ENCODE results near the gene BRD9.

DNA sequence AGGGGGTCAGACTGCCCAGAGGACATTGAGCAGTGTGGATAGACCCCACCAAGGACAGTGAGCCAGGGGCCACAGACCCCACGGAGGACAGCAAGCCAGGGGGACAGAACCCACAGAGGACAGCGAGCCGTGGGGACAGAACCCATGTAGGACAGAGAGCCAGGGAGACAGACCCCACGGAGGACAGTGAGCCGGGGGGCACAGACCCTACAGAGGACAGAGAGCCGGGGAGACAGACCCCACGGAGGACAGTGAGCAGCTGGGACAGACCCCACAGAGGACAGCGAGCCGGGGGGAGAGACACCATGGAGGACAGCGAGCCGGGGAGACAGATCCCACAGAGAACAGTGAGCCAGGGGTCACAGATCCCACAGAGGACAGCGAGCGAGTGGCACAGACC, 38.4 kb downstream of the BRD9 start:
- TF ChIP-seq, protein P1, sequence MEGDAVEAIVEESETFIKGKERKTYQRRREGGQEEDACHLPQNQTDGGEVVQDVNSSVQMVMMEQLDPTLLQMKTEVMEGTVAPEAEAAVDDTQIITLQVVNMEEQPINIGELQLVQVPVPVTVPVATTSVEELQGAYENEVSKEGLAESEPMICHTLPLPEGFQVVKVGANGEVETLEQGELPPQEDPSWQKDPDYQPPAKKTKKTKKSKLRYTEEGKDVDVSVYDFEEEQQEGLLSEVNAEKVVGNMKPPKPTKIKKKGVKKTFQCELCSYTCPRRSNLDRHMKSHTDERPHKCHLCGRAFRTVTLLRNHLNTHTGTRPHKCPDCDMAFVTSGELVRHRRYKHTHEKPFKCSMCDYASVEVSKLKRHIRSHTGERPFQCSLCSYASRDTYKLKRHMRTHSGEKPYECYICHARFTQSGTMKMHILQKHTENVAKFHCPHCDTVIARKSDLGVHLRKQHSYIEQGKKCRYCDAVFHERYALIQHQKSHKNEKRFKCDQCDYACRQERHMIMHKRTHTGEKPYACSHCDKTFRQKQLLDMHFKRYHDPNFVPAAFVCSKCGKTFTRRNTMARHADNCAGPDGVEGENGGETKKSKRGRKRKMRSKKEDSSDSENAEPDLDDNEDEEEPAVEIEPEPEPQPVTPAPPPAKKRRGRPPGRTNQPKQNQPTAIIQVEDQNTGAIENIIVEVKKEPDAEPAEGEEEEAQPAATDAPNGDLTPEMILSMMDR (IDR thresholded peaks at IDR 0.05), result no peak
- TF ChIP-seq POLR2A (IDR thresholded peaks at IDR 0.05), result no peak
- no peak for TF ChIP-seq POLR2AphosphoS5 (IDR thresholded peaks at IDR 0.05)

Measured in prostate gland (tissue), 2 donors.